Endometrial microvascular endothelial cells (primary cell): ENCODE data around the gene CNIH3. TPM values are rescaled to one million over a fixed set of nuclear protein-coding genes. Genes with fewer than 3 reads are reported as not detected.

Experiments used
- in situ Hi-C: cut with HindIII; loops from 2 replicates; pipeline ENCODE4 v1.10.0; 2017; ENCODE audit warnings: low sequenced_read_pairs, low pct_unique_long_range_greater_than_20kb; ENCODE audit errors: inconsistent ontology term
- total RNA-seq: library from RNA; depleted of rRNA; stranded (reverse); fragments of >200 nt; gene quantifications from one replicate; pipeline ENCODE4 v1.2.3, GENCODE V29; 2015; ENCODE audit errors: inconsistent ontology term

Gene CNIH3
- total RNA-seq, 1 donor from 2014 or later, result 1.5 TPM

DNA sequence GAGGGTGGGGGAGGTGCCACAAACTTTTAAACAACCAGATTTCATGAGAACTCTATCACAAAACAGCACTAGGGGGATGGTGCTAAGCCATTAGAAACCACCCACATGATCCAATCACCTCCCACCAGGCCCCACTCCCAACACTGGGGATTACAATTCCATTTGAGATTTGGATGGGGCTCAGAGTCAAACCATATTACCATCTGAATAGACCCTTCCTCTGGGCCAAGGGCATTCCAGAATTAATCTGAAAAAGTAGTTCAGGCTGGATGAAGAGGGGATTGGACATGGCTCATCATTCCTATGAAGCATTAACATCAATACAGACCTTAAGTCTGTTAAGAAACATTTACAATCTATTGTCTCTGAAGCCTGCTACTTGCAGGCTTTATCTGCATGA, 163.4 kb downstream of the CNIH3 start:
- in situ Hi-C loops, result no loop called here

DNA sequence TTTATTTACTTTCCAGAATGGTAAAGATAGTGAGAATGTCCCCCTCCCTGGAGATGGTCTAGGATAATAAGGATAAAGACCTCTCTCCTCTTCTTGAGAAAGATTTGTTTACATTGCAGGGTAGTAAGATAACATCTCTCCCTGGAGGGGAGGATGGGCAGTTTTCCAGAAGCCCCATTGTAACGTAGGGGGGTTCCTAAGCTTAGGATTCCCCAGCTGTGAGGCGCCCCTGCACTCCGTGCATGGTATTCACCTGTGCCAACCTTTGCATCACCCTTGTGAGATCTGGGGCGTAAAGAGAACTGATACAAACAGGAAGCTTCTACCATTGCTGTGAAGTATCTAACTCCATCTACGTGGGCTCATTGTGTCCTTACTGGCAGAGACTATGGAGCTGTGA, 164.6 kb downstream of the CNIH3 start:
- in situ Hi-C loops, result no loop called here

DNA sequence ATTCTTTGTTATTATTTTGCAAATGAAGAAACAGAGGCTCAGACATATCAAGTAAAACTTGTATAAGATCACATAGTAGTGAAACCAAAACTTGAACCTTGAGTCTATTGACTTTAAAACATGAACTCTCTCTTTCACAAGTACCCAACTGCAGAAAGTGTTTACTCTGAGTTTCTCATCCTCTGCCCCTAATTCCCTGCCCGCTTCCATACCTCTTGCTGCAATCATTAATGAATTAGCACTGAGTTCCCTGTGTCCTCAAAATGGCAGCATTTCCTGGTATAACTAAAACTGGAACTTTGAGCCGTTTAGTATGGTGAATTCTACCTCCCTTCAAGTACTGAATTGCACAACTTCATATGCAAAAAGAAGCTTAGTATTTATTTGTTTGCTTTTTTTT, 165.7 kb downstream of the CNIH3 start:
- in situ Hi-C loops, result no loop called here

DNA sequence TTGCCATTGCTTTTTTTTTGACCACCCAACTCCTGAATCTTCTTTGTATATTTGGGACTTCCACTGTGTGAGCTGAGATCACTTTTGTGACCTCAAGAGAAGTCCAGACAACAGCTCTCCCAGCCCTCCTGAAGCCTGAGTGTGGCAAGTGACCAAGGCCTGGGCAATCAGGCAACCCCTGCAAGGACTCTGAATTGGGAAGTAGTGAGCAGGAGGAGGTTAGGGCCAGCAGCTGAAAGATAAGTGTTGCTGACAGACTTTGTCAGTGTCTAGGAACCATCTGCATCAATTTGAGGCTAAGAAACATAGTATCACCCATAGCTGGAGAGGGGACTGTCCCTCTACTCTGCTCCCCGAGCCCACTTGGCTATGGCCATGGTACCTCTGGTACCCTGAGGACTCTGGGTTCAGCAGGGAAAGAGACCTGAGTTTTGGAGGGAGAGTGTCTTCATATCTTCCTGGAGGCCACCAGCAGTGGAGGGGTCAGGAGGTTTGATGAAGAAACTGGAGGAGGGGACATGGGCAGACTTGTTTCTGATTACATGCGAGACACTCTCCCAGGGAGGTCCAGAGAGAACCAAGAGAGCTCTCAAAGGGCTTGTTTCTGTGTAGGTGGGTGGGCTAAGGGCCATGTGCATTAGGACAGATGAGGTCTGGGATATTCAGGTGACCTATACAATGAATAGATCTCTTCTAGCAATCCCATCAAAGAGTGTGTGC, 166.3 kb downstream of the CNIH3 start:
- in situ Hi-C loops, result no loop called here

DNA sequence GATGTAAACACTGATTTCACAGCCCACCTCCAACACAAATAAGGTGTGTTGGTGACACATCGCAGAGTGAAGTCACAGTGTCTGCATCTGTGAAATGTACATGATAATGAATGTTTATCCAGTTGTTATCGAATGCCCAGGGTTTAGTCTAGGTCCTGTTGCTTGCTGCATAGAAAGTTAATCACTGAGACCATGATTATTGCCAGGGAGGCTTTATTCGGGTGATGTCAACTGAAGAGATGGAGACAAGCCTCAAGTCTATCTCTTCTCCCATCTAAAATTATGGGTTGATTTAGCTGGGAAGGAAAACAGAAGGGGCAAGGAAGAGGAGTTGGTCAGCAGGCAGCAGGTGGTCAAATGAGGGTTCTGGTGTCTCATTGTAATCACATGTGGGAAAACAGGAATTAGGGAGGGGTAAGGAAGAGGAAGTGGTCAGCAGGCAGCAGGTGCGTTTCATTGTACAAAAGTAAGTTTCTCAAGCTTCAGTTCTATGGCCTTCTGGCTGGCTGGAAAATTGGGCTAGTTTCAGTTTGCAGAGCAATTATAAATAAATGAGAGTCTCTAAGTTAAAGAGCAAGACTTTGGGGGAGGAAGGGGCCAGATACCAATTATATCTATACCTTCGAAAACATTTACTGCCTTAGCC, 167.0 kb downstream of the CNIH3 start:
- in situ Hi-C loops, result no loop called here

DNA sequence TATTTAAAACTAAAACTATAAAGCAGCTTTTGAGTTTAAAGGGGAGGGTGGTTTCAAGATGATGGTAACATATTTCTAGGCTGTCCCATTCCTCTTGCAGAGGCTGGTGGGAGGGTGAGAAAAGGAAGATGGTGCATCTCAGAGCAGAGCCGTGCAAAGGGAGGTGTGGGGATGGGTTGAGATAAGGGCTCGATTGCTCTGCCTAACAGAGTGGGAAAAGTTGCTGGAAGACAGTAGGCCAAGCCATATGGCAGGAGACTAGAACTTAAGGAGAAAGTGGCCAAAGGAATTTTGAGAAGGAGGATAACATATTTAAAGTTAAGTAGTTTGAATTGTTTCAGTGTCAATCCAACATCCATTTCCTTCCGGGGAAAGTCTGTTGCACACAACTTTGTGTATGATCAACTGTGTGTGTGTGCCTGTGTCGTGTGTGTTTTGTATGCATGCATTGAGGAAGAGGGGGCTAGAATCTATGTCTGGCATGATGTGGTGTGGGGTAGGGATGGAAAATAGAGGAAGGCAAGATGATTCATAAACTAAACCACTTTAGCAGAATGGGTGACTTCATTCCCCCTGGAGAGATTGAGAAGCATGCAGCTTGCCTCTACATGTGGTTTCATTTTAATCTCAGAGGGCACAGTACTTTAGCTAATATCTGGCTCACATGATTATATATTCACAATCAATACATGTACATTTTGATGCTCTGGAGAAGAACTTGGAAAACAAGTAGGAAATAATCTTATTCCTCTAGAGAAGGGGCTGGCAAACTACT, 168.3 kb downstream of the CNIH3 start:
- in situ Hi-C loops, result no loop called here

DNA sequence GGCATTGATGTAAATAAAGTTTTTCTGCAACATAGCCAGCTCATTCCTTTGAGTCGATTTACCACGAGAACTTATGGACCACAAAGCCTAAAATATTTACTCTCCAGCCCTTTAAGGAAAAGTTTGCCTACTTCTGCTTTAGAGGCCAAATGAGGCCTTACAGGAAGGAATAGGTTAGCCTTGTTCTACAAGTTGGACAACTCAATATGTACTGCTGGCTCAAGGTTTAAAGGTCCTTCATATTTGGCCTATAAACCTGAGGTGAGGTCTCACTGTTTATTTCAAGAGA, 168.9 kb downstream of the CNIH3 start:
- in situ Hi-C loops, result no loop called here

DNA sequence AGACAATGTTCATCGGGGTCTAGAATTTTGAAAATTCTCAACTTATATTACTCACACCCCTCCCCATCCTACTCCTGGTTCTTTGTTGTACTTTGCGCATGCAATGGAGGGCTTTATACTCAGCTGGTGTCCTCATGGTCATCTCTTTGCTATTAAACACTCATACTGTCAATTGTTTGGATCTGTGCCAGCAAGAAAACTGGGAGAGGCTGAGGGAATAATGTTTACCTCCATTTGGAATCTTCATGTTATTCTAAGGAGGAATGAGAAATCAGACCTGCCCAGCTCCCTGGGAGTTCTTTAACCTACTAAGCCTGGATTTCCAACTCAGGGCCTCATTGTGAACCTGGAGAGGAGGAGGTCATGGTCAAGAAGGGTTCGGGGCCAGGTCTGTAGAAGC, 169.5 kb downstream of the CNIH3 start:
- in situ Hi-C loops, result no loop called here

DNA sequence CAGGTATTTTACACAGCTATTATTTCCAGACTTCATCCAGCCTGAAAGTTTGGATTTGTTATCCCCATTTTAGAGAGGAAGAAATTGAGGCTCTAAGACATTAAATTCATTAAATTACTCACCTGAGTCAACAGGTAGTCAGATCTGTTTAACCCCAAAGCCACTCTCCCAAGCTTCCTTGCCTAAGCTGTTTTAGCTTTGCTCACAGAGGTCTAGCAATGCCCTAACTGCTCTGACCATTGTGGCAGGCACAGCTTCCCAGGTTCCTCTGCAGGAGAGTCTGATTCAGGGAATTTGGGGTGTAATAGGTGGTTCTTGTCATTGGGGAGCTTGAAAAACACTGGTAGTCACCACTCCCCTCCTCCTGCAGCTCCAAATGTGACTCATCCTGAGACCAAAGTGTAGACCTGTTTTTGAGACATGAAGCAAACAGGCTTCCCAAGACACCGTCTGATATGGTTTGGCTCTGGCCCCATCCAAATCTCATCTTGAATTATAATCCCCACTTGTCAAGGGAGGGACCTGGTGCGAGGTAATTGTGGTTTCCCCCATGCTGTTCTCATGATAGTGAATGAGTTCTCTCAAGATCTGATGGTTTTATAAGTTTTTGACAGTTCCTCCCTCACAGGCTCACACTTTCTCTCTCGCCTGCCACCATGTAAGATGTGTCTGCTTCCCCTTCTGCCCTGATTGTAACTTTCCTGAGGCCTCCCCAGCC, 170.6 kb downstream of the CNIH3 start:
- in situ Hi-C loops, result no loop called here

DNA sequence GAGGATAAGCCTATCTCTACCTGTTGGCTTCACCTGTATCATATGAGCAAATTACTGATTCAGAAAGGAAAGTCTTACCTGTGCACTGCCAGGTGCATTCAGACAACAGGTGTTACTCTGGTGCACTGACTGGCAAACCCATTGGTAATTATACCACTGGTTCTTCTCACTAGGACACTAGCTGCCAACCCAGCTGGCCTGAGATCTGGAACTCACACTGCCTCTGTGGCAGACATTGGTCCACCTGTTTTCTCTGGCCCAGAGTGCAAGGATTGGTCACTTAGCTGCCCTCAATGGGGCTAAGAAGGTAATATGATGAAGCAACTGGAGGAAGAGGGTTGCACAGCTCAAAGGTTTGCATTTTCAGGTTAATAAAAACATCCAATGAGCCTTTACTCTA, 173.2 kb downstream of the CNIH3 start:
- in situ Hi-C loops, result no loop called here

Other genes starting within 250 kb of the CNIH3 start
- 38.7 TPM for gene WDR26, start 181.5 kb upstream of the CNIH3 start, total RNA-seq